Gastrocnemius medialis (tissue), 4 donors: ENCODE results near the gene PLA2G6.

Source experiments
- POLR2A ChIP-seq, 2 donors: fragments of 450-650 bp; IDR thresholded peaks; one replicate each; pipeline ENCODE4 v1.6.1; 2017; ENCODE audit warnings: antibody characterized with exemption in 2 of 2, mild to moderate bottlenecking in 2 of 2, moderate library complexity in 2 of 2
- TF ChIP-seq, protein P1 (sequence below), 5 experiments: fragments of 450-650 bp in 3 of 5; fragments of 200-600 bp in 2 of 5; sonication (generic) in 2 of 5; IDR thresholded peaks in 4 of 5; conservative IDR thresholded peaks in 1 of 5; 1 replicate in 4 of 5; 2 replicates in 1 of 5; pipeline ENCODE4 v1.5.1; 2016 to 2019; ENCODE audit warnings: antibody characterized with exemption in 5 of 5, mild to moderate bottlenecking in 3 of 5, moderate library complexity in 3 of 5

DNA sequence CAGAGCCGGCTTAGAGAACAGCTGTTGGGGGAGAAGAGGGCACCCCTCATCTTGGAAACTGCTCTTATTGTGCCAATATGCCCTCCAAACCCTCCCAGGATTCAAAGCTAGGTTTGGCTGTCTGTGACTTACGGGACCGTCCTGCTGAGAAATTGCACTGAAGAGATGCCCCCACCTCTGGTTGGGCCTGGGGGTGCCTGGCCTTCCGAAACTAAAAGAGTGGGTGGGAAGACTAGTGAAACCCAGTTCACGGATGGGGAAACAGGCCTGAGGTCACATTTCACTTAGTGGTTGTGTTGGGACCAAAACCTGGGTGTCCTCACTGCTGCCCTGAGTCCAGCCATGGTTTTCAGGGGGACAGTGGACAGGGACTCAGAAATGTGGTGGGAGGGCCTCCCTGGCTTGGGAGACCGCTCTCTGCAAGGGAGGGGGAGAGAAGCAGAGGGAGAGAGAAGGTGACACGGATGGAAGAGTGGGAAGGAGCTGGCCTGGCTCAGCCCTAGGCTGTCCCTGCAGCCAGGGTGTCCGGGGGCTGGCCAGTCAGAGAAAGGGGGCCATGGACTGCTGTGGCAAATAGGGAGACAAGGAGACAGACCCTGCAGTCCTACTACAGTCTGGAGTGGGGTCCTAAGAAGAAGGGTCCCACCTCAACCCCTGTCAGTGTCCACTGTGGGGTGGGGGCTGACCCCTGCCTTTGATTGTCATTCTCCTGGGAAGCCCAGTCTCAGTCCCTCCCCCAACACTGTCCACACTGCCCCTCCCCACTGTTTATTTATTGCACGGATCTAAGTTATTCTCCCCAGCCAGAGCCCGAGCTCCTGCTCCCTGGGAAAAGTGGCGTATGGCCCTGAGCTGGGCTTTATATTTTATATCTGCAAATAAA is 33.8 kb upstream of the PLA2G6 start:
- TF ChIP-seq POLR2A (IDR thresholded peaks at IDR 0.05) = no peak
- TF ChIP-seq, protein P1, sequence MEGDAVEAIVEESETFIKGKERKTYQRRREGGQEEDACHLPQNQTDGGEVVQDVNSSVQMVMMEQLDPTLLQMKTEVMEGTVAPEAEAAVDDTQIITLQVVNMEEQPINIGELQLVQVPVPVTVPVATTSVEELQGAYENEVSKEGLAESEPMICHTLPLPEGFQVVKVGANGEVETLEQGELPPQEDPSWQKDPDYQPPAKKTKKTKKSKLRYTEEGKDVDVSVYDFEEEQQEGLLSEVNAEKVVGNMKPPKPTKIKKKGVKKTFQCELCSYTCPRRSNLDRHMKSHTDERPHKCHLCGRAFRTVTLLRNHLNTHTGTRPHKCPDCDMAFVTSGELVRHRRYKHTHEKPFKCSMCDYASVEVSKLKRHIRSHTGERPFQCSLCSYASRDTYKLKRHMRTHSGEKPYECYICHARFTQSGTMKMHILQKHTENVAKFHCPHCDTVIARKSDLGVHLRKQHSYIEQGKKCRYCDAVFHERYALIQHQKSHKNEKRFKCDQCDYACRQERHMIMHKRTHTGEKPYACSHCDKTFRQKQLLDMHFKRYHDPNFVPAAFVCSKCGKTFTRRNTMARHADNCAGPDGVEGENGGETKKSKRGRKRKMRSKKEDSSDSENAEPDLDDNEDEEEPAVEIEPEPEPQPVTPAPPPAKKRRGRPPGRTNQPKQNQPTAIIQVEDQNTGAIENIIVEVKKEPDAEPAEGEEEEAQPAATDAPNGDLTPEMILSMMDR (IDR thresholded peaks at IDR 0.05 in 4 of 5, conservative IDR thresholded peaks at IDR 0.05 in 1 of 5) = no peak
